HepG2 (cell line): Measurements from ENCODE around the gene IGSF8. TPM values are rescaled to one million over a fixed set of nuclear protein-coding genes. Genes with fewer than 3 reads are reported as not detected.

ENCODE experiments used
- BRD4 ChIP-seq: sonication (generic); formaldehyde crosslinking; IDR thresholded peaks from 2 replicates; pipeline ENCODE4 v1.4.0; 2020; ENCODE audit warnings: missing genetic modification reagents
- CBFB ChIP-seq: sonication (generic); formaldehyde crosslinking; IDR thresholded peaks from 2 replicates; pipeline ENCODE4 v1.4.0; 2020; ENCODE audit warnings: missing genetic modification reagents
- ELF4 ChIP-seq: sonication (generic); formaldehyde crosslinking; IDR thresholded peaks from 2 replicates; pipeline ENCODE4 v1.5.0; 2020; ENCODE audit warnings: missing genetic modification reagents, mild to moderate bottlenecking, moderate library complexity, borderline replicate concordance
- FOSL2 ChIP-seq: sonication (generic); formaldehyde crosslinking; IDR thresholded peaks from 2 replicates; pipeline ENCODE4 v1.4.0; 2020; ENCODE audit warnings: missing genetic modification reagents
- FOXK1 ChIP-seq: sonication (generic); formaldehyde crosslinking; IDR thresholded peaks from 2 replicates; pipeline ENCODE4 v1.4.0; 2020; ENCODE audit warnings: low read depth, missing genetic modification reagents, borderline replicate concordance
- HHEX ChIP-seq: IDR thresholded peaks from 2 replicates; pipeline ENCODE4 v1.6.1; 2016; ENCODE audit warnings: control low read depth
- HMG20A ChIP-seq: IDR thresholded peaks from 2 replicates; pipeline ENCODE4 v1.6.1; 2016; ENCODE audit warnings: borderline replicate concordance
- LCORL ChIP-seq, 2 experiments: fragments of 450-650 bp in 1 of 2; sonication (generic) in 1 of 2; formaldehyde crosslinking in 1 of 2; IDR thresholded peaks; 2 replicates each; pipeline versions ENCODE4 v1.5.0 to v1.6.1; 2017 to 2020; ENCODE audit warnings: antibody characterized with exemption in 1 of 2, missing genetic modification reagents in 1 of 2
- PHF20 ChIP-seq: sonication (generic); formaldehyde crosslinking; IDR thresholded peaks from 2 replicates; pipeline ENCODE4 v1.5.0; 2020; ENCODE audit warnings: mild to moderate bottlenecking, missing genetic modification reagents
- PHF5A ChIP-seq: IDR thresholded peaks from one replicate; pipeline ENCODE4 v1.6.1; 2018; ENCODE audit warnings: low read depth, missing genetic modification reagents; ENCODE audit not compliant: unreplicated experiment
- SMAD3 ChIP-seq: sonication (generic); formaldehyde crosslinking; IDR thresholded peaks from 2 replicates; pipeline ENCODE4 v1.4.0; 2020; ENCODE audit warnings: missing genetic modification reagents
- SSRP1 ChIP-seq: IDR thresholded peaks from 2 replicates; pipeline ENCODE4 v1.6.1; 2016; ENCODE audit warnings: control low read depth
- ZFP36L1 ChIP-seq: sonication (generic); formaldehyde crosslinking; IDR thresholded peaks from 2 replicates; pipeline ENCODE4 v1.8.0; 2022; ENCODE audit warnings: mild to moderate bottlenecking, missing genetic modification reagents, moderate library complexity
- ZNF230 ChIP-seq: sonication (generic); formaldehyde crosslinking; IDR thresholded peaks from 2 replicates; pipeline ENCODE4 v1.4.0; 2020; ENCODE audit warnings: mild to moderate bottlenecking, missing genetic modification reagents
- ZNF331 ChIP-seq: sonication (generic); formaldehyde crosslinking; IDR thresholded peaks from 2 replicates; pipeline ENCODE4 v1.4.0; 2020; ENCODE audit warnings: missing genetic modification reagents
- ZNF432 ChIP-seq: sonication (generic); formaldehyde crosslinking; IDR thresholded peaks from 2 replicates; pipeline ENCODE4 v1.5.0; 2020; ENCODE audit warnings: missing genetic modification reagents, mild to moderate bottlenecking, borderline replicate concordance
- ZNF644 ChIP-seq: IDR thresholded peaks from 2 replicates; pipeline ENCODE4 v1.6.1; 2016; ENCODE audit warnings: low read depth
- ZSCAN30 ChIP-seq: sonication (generic); formaldehyde crosslinking; IDR thresholded peaks from 2 replicates; pipeline ENCODE4 v1.5.0; 2020; ENCODE audit warnings: mild to moderate bottlenecking, missing genetic modification reagents
- polyA plus RNA-seq, 8 experiments: library from polyadenylated mRNA; depleted of rRNA in 3 of 8; stranded (reverse) in 7 of 8; unstranded in 1 of 8; fragments of >200 nt; fragmentation: Illumina TruSeq in 4 of 8; extraction: Trizol in 4 of 8; gene quantifications; 2 replicates each; pipeline versions ENCODE4 v1.2.1 to v1.2.3, GENCODE V29; 2011 to 2016; ENCODE audit warnings: low read depth in 4 of 8, missing spikeins in 1 of 8, mixed read lengths in 1 of 8; ENCODE audit not compliant: insufficient read depth in 1 of 8
- total RNA-seq, 5 experiments: library from RNA; depleted of rRNA; stranded (reverse); fragments of >200 nt; fragmentation: Illumina TruSeq; extraction: Trizol; gene quantifications; 2 replicates each; pipeline ENCODE4 v1.2.3, GENCODE V29; 2016; ENCODE audit warnings: low read depth in 1 of 5
- TF ChIP-seq, protein P1 (sequence below): sonication (generic); formaldehyde crosslinking; conservative IDR thresholded peaks from 2 replicates; pipeline ENCODE4 v1.4.0; 2020; ENCODE audit warnings: missing genetic modification reagents
- TF ChIP-seq, protein P2 (sequence below): IDR thresholded peaks from 2 replicates; pipeline ENCODE4 v1.4.0; 2020; ENCODE audit warnings: mild to moderate bottlenecking, missing genetic modification reagents
- TF ChIP-seq, protein P3 (sequence below): sonication (generic); formaldehyde crosslinking; IDR thresholded peaks from 2 replicates; pipeline ENCODE4 v1.9.0; 2021; ENCODE audit warnings: missing genetic modification reagents, borderline replicate concordance

Gene IGSF8
- total and polyA plus RNA-seq, 2 of the 13 experiments (the other 11 are each of a cell fraction or from before 2014, with no cell fraction given): 24.0 to 41.0 TPM

DNA sequence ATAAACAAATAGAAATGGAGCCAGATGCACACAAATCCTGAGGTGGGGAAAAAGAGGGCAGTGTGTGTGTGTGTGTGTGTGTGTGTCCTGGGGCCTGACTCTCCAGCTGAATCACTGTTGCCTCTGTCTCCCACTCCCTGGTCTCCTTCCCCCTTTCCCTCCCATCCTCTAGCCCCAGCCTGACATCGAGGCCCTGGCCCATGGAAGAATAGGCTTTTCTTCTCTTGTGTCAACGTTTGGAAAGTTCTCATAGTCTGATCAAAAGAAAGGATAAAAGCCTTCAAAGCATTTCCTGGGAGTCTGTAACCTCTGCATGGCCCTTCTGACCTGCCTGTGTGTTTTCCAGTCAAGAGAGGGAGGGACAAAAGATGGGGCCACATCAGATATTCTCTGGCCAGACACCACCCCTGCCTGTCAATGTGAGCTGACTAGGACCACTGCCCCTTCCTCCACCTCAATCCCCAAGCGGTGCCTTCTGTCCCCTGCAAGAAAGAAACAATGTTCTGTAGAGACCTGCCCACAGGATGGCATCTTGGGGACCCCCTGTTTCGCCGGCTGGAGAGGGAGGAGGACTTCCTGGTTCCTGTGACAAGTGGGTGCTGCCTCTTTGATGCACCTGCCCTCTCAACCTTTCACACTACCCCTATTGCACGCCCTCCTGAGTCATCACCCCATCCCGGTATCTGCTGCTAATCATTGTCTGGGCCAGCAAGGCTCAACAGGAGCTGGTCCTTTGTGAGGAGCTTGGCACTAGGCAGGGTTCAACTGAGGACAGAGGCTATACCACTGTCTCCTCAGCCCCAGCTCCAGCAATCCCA lies 44.7 kb downstream of the IGSF8 start (continued):
- TF ChIP-seq ELF4 (no peak), PHF20 (CRISPR knock-in tag) (no peak), ZSCAN30 (CRISPR knock-in tag) (no peak), PHF5A (CRISPR knock-in tag) (no peak), SMAD3 (CRISPR knock-in tag) (no peak), ZFP36L1 (no peak), CBFB (CRISPR knock-in tag) (peak; percentile 49; the same call in 1 of the 2 replicates), LCORL (IDR thresholded peaks at IDR 0.05) (no peak), LCORL (CRISPR knock-in tag; IDR thresholded peaks at IDR 0.05) (peak; percentile 61; the same call in 1 of the 2 replicates), ZNF644 (CRISPR knock-in tag) (0 out of 2 replicates have a peak, but pooled peaks have one; percentile 23), HHEX (CRISPR knock-in tag) (0 out of 2 replicates have a peak, but pooled peaks have one; percentile 47), FOXK1 (CRISPR knock-in tag) (peak; percentile 51; the same call in 1 of the 2 replicates), ZNF331 (peak; percentile 26; the same call in 1 of the 2 replicates), FOSL2 (CRISPR knock-in tag) (peak; percentile 94), ZNF230 (CRISPR knock-in tag) (0 out of 2 replicates have a peak, but pooled peaks have one; percentile 5), ZNF432 (no peak), SSRP1 (CRISPR knock-in tag) (no peak; the same call in 1 of the 2 replicates), HMG20A (CRISPR knock-in tag) (peak; percentile 67; the same call in 1 of the 2 replicates), BRD4 (CRISPR knock-in tag) (no peak)
- TF ChIP-seq, protein P1, sequence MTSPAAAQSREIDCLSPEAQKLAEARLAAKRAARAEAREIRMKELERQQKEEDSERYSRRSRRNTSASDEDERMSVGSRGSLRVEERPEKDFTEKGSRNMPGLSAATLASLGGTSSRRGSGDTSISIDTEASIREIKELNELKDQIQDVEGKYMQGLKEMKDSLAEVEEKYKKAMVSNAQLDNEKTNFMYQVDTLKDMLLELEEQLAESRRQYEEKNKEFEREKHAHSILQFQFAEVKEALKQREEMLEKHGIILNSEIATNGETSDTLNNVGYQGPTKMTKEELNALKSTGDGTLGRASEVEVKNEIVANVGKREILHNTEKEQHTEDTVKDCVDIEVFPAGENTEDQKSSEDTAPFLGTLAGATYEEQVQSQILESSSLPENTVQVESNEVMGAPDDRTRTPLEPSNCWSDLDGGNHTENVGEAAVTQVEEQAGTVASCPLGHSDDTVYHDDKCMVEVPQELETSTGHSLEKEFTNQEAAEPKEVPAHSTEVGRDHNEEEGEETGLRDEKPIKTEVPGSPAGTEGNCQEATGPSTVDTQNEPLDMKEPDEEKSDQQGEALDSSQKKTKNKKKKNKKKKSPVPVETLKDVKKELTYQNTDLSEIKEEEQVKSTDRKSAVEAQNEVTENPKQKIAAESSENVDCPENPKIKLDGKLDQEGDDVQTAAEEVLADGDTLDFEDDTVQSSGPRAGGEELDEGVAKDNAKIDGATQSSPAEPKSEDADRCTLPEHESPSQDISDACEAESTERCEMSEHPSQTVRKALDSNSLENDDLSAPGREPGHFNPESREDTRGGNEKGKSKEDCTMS: no peak
- TF ChIP-seq, protein P2, sequence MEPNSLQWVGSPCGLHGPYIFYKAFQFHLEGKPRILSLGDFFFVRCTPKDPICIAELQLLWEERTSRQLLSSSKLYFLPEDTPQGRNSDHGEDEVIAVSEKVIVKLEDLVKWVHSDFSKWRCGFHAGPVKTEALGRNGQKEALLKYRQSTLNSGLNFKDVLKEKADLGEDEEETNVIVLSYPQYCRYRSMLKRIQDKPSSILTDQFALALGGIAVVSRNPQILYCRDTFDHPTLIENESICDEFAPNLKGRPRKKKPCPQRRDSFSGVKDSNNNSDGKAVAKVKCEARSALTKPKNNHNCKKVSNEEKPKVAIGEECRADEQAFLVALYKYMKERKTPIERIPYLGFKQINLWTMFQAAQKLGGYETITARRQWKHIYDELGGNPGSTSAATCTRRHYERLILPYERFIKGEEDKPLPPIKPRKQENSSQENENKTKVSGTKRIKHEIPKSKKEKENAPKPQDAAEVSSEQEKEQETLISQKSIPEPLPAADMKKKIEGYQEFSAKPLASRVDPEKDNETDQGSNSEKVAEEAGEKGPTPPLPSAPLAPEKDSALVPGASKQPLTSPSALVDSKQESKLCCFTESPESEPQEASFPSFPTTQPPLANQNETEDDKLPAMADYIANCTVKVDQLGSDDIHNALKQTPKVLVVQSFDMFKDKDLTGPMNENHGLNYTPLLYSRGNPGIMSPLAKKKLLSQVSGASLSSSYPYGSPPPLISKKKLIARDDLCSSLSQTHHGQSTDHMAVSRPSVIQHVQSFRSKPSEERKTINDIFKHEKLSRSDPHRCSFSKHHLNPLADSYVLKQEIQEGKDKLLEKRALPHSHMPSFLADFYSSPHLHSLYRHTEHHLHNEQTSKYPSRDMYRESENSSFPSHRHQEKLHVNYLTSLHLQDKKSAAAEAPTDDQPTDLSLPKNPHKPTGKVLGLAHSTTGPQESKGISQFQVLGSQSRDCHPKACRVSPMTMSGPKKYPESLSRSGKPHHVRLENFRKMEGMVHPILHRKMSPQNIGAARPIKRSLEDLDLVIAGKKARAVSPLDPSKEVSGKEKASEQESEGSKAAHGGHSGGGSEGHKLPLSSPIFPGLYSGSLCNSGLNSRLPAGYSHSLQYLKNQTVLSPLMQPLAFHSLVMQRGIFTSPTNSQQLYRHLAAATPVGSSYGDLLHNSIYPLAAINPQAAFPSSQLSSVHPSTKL: peak; percentile 81
- TF ChIP-seq, protein P3, sequence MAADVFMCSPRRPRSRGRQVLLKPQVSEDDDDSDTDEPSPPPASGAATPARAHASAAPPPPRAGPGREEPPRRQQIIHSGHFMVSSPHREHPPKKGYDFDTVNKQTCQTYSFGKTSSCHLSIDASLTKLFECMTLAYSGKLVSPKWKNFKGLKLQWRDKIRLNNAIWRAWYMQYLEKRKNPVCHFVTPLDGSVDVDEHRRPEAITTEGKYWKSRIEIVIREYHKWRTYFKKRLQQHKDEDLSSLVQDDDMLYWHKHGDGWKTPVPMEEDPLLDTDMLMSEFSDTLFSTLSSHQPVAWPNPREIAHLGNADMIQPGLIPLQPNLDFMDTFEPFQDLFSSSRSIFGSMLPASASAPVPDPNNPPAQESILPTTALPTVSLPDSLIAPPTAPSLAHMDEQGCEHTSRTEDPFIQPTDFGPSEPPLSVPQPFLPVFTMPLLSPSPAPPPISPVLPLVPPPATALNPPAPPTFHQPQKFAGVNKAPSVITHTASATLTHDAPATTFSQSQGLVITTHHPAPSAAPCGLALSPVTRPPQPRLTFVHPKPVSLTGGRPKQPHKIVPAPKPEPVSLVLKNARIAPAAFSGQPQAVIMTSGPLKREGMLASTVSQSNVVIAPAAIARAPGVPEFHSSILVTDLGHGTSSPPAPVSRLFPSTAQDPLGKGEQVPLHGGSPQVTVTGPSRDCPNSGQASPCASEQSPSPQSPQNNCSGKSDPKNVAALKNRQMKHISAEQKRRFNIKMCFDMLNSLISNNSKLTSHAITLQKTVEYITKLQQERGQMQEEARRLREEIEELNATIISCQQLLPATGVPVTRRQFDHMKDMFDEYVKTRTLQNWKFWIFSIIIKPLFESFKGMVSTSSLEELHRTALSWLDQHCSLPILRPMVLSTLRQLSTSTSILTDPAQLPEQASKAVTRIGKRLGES: no peak
